ENCODE results near the gene GTPBP4.

Gene GTPBP4

DNA sequence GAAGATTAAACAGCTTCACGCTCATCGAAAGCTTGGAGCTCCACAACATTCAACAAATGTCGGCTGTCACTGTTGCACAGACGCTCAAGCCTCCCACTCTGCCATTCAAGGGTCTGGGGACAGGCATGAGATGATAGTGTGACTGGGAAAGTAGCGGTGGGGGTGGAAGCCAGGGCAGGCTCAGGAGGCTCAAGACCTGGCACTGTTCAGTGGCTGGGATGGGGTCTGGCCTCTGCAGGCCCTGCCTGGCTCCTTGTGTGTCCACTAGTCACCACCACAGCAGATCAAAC is 13.5 kb upstream of the GTPBP4 start:
- TF ChIP-seq, protein P1, sequence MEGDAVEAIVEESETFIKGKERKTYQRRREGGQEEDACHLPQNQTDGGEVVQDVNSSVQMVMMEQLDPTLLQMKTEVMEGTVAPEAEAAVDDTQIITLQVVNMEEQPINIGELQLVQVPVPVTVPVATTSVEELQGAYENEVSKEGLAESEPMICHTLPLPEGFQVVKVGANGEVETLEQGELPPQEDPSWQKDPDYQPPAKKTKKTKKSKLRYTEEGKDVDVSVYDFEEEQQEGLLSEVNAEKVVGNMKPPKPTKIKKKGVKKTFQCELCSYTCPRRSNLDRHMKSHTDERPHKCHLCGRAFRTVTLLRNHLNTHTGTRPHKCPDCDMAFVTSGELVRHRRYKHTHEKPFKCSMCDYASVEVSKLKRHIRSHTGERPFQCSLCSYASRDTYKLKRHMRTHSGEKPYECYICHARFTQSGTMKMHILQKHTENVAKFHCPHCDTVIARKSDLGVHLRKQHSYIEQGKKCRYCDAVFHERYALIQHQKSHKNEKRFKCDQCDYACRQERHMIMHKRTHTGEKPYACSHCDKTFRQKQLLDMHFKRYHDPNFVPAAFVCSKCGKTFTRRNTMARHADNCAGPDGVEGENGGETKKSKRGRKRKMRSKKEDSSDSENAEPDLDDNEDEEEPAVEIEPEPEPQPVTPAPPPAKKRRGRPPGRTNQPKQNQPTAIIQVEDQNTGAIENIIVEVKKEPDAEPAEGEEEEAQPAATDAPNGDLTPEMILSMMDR (IDR thresholded peaks at IDR 0.05; ENCODE audit: insufficient read depth, low read length, missing control alignments): no peak

DNA sequence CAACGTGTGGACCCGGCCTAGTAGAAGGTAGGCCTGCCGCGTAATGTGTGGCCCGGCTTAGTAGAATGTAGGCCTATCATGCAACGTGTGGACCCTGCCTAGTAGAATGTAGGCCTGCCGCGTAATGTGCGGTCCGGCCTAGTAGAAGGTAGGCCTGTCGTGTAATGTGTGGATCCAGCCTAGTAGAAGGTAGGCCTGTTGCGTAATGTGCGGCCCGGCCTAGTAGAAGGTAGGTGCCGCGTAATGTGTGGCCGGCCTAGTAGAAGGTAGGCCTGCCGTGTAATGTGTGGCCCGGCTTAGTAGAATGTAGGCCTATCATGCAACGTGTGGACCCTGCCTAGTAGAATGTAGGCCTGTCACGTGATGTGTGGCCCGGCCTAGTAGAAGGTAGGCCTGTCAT is 11.9 kb upstream of the GTPBP4 start:
- CTCF ChIA-PET: no interaction called here
- no peak overlapping the region for H3K4me3 ChIP-seq (ENCODE audit: low read depth, low read length)
- POLR2A ChIA-PET: no interaction called here
- TF ChIP-seq, protein P1 (IDR thresholded peaks at IDR 0.05; ENCODE audit: insufficient read depth, low read length, missing control alignments): no peak
- DNase-seq (ENCODE audit: low read depth, low spot score): no peak

More for the DNA sequence above, 13.5 kb upstream of the GTPBP4 start:
- CTCF ChIA-PET: no interaction called here
- POLR2A ChIA-PET: no interaction called here
- no peak overlapping the region for H3K4me3 ChIP-seq (ENCODE audit: low read depth, low read length)
- no peak for DNase-seq (ENCODE audit: low read depth, low spot score)

DNA sequence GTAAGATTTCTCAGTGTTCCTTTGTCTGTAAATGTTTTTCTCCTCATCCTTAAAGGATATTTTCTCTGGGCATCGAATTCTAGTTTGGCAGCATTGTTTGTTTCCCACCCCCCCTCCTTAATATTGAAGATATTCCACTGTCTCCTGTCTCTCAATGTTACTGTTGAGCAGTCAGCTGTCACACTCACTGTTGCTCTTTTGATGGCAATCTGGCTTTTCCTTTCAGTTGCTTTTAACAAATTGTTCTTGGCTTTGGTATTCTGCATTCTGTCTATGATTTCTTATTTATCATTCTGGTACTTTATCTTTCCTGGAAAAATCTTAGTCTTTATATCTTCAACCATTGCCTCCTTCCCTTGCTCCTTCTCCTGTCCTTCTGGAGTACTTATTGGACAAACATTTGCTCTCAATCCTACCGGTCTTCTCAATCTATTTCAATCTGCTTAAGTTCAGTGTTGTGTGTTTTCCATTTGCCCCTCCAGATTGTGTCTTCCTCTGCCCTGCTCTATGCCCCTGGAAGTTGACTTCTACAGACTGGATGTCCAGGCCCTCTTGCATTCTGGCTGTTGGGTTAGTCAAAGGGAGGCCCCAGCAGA is 9.3 kb upstream of the GTPBP4 start:
- no peak overlapping the region for H3K4me3 ChIP-seq (ENCODE audit: low read depth, low read length)
- TF ChIP-seq, protein P1 (IDR thresholded peaks at IDR 0.05; ENCODE audit: insufficient read depth, low read length, missing control alignments): no peak
- CTCF ChIA-PET: no interaction called here
- POLR2A ChIA-PET: no interaction called here
- no peak for DNase-seq (ENCODE audit: low read depth, low spot score)

DNA sequence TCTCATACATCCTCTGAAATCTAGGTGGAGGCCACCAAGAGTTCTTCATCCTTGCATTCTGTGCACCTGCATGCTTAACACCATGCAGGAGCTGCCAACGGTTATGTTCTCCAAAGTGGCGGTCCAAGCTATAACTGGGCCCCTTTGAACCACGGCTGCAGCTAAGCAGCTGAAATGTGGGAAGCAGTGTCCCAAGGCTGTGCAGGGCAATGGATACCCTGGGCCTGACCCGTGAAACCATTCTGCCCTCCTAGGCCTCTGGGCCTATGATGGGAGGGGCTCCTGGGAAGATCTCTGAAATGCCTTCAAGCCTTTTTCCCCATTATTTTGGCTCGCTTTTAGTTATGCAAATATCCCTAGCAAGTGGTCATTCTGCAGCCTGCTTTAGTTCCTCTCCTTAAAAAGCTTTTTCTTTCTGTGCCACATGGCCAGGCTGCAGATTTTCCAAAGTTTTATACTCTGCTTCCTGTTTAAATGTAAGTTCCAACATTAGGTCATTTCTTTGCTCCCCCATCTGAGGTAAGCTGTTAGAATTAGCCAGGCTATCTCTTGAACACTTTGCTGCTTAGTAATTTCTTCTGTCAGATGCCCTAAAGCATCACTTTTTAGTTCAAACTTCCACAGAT is 7.7 kb upstream of the GTPBP4 start:
- TF ChIP-seq, protein P1 (IDR thresholded peaks at IDR 0.05; ENCODE audit: insufficient read depth, low read length, missing control alignments): no peak
- DNase-seq (ENCODE audit: low read depth, low spot score): no peak

DNA sequence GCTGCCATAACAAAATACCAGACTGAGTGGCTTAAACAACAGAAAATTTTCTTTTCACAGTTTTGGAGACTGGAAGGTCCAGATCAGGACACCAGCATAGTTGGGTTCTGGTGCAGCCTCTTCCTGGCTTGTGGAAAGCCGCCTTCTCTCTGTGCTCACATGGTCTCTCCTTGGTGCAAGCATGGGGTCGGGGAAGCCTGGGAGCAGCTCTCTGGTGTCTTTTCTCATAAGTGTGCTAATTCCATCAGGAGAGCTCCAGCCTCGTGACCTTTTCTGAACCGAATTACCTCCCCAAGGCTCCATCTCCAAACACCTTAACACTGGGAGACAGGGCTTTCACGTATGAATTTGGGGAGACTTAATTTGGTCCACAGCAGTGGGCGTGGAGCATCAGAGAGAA is 4.8 kb upstream of the GTPBP4 start:
- TF ChIP-seq, protein P1 (IDR thresholded peaks at IDR 0.05; ENCODE audit: insufficient read depth, low read length, missing control alignments): no peak
- no peak overlapping the region for H3K4me3 ChIP-seq (ENCODE audit: low read depth, low read length)
- ChIA-PET POLR2A (no interaction called here), CTCF (no interaction called here)
- DNase-seq (ENCODE audit: low read depth, low spot score): no peak

More for the DNA sequence above, 7.7 kb upstream of the GTPBP4 start:
- CTCF ChIA-PET: no interaction called here
- no peak overlapping the region for H3K4me3 ChIP-seq (ENCODE audit: low read depth, low read length)
- POLR2A ChIA-PET: no interaction called here

DNA sequence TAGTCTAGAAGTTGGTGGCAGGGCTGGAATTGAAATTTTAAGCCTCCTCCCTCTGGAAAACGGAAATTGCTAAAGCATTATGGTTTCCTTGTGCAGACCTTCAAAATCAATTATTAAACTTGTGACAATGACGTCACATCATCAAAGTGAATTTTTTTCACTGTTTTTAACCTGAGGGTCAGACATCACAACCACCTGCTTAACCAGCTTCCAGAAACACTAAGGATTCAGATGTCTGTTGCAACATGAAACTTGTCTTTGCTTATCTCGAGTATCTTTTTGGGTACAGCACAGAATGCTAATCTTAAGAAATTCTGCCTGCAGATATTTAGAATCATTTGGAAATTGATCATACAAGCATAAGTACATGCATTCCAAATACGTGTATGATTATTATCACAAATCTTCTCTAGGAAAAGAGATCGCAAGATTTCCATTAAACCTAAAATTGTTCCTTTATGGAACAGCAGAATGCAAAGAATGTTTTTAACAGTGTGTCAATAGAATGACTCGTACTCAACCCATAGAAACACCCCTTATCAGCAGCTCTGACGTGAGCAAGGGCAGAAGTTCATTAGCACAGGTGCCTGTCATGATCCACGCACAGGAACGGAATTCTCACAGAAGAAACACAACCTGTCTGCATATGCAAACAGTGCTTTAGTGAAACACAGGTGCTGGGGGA is 4.1 kb upstream of the GTPBP4 start:
- TF ChIP-seq, protein P1 (IDR thresholded peaks at IDR 0.05; ENCODE audit: insufficient read depth, low read length, missing control alignments): no peak
- DNase-seq (ENCODE audit: low read depth, low spot score): no peak
- ChIA-PET POLR2A (no interaction called here), CTCF (interaction anchor here (0.9 kb wide), 1 partner anchor 57 kb away, joined by 3 read pairs; no protein-coding TSS in a partner anchor)
- H3K4me3 ChIP-seq (ENCODE audit: low read depth, low read length): no peak overlapping the region

Data from AG04449 (cell line).